Stomach (tissue), 9 donors: ENCODE measurements around the gene SELENOP. TPM values are rescaled to one million over a fixed set of nuclear protein-coding genes. Genes with fewer than 3 reads are reported as not detected.

Experiments used
- DNase-seq, 2 donors: peaks; one replicate each; pipeline versions ENCODE4 v3.0.0 to v3.0.0-alpha.2; 2013 to 2019
- H3K27ac ChIP-seq, 5 donors: fragments of 200-600 bp in 4 of 5; sonication (generic) in 4 of 5; one replicate each; pipeline ENCODE4 v1.5.1; 2013 to 2019; ENCODE audit warnings: mild to moderate bottlenecking in 1 of 5, moderate library complexity in 1 of 5
- H3K27me3 ChIP-seq, 3 donors: fragments of 200-600 bp; sonication (generic); one replicate each; pipeline ENCODE4 v1.5.1; 2017 to 2019; ENCODE audit warnings: mixed run types in 1 of 3
- H3K36me3 ChIP-seq, 4 donors: fragments of 200-600 bp; sonication (generic); 1 replicate in 3 of 4; 2 replicates in 1 of 4; pipeline ENCODE4 v1.5.1; 2016 to 2019
- H3K4me1 ChIP-seq, 4 donors: fragments of 200-600 bp; sonication (generic); one replicate each; pipeline ENCODE4 v1.5.1; 2016 to 2019
- H3K4me3 ChIP-seq, 4 donors: fragments of 200-600 bp; sonication (generic) in 3 of 4; one replicate each; pipeline ENCODE4 v1.5.1; 2016 to 2019; ENCODE audit warnings: mild to moderate bottlenecking in 1 of 4
- H3K9me3 ChIP-seq, 4 donors: fragments of 200-600 bp; sonication (generic); one replicate each; pipeline ENCODE4 v1.5.1; 2016 to 2019
- CTCF ChIP-seq, 7 experiments: fragments of 450-650 bp in 4 of 7; fragments of 200-600 bp in 3 of 7; sonication (generic) in 3 of 7; IDR thresholded peaks; one replicate each; pipeline ENCODE4 v1.5.1; 2016 to 2019; ENCODE audit warnings: antibody characterized with exemption in 7 of 7, control low read depth in 2 of 7, mild to moderate bottlenecking in 1 of 7
- EP300 ChIP-seq: sonication (generic); formaldehyde crosslinking; IDR thresholded peaks from one replicate; pipeline ENCODE4 v1.6.1; 2017; ENCODE audit warnings: antibody characterized with exemption
- POLR2A ChIP-seq, 4 donors: fragments of 450-650 bp; IDR thresholded peaks; one replicate each; pipeline ENCODE4 v1.6.1; 2016; ENCODE audit warnings: antibody characterized with exemption in 4 of 4, control low read depth in 2 of 4, mild to moderate bottlenecking in 1 of 4, moderate library complexity in 1 of 4
- POLR2AphosphoS5 ChIP-seq, 3 donors: sonication (generic); formaldehyde crosslinking; IDR thresholded peaks; one replicate each; pipeline ENCODE4 v1.6.1; 2016; ENCODE audit warnings: antibody characterized with exemption in 3 of 3
- WGBS, 5 donors: extraction: QIAGEN DNeasy Blood & Tissue Kit in 3 of 5; methylation state at CpG; one replicate each; pipeline versions ENCODE4 v1.1.5 to v1.1.7; 2013 to 2018; 5-methylcytosine and 5-hydroxymethylcytosine counted together
- intact Hi-C: fragments of 100-400 bp; cut with DNase I; formaldehyde crosslinking; loops from one replicate; pipeline ENCODE4 v1.15.1; 2023; ENCODE audit warnings: low total_unique reads
- polyA plus RNA-seq, 3 donors: library from polyadenylated mRNA; stranded (reverse); fragments of 200-250 nt; gene quantifications; one replicate each; pipeline ENCODE4 v1.2.3, GENCODE V29; 2013
- total RNA-seq, 5 donors: library from RNA; depleted of rRNA; stranded (reverse); fragments of >200 nt; gene quantifications; one replicate each; pipeline versions ENCODE4 v1.1.0 to v1.2.3, GENCODE V29; 2014 to 2016
- donor health status: healthy with polysubstance abuse.
- donor health status: Bipolar disorder and iron deficiency.
- donor health status: healthy.

SELENOP gene
- total and polyA plus RNA-seq, 8 donors: 83.5 to 484 (median 261) TPM

DNA sequence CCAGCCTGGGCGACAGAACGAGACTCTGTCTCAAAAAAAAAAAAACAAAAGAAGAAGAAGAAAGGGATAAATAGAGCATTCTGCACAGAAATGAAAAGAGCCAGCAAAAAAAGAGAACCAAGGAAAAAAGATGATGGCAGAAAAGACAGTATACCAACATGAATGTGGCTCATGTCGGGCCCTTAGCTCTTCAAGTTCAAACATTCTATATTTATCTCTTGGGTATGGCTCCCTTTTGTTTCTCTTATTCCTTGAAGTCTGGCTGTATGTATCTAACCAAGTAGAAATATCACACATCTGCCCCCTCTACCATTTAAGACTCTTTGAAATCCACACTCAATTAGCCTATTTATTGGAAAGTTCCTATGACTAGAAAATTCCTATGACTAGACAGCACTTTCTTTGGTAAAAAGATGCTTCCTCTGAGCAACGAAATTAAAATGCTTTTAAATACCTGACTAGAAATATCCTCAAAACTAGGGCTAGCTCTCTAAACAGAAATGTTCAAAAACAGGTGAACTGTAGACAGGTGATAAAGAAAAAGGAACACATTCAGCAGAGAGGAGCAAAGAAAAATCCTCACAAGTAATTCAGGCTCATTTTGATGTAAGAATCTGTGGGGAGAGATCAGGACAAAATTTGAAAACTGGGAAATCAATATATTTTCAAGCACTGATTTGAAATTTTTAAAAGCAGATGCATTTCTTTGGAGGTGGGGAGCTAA lies 2.6 kb downstream of the SELENOP start:
- no peak for DNase-seq
- TF ChIP-seq POLR2AphosphoS5 (IDR thresholded peaks at IDR 0.05): no peak
- no peak for TF ChIP-seq CTCF (IDR thresholded peaks at IDR 0.05)
- TF ChIP-seq POLR2A (IDR thresholded peaks at IDR 0.05): no peak
- no peak for TF ChIP-seq EP300
- Histone ChIP-seq H3K4me3 (peak overlapping the region; percentile 52 to 60 (median 56)), H3K36me3 (peaks cover 11 to 36% (median 33%) of the 10 kb centered on the region in 4 donors), H3K9me3 (no peaks in the 10 kb centered on the region), H3K27me3 (no peaks in the 10 kb centered on the region), H3K27ac (peak overlapping the region in 1 of 5 donors; percentile 86), H3K4me1 (peaks cover 12 to 66% (median 44%) of the 10 kb centered on the region in 4 donors)
- intact Hi-C loops: no loop called here
- WGBS, 5 donors: 73 to 77% (median 75%) methylated on average over 4 of the region's 4 CpGs

DNA sequence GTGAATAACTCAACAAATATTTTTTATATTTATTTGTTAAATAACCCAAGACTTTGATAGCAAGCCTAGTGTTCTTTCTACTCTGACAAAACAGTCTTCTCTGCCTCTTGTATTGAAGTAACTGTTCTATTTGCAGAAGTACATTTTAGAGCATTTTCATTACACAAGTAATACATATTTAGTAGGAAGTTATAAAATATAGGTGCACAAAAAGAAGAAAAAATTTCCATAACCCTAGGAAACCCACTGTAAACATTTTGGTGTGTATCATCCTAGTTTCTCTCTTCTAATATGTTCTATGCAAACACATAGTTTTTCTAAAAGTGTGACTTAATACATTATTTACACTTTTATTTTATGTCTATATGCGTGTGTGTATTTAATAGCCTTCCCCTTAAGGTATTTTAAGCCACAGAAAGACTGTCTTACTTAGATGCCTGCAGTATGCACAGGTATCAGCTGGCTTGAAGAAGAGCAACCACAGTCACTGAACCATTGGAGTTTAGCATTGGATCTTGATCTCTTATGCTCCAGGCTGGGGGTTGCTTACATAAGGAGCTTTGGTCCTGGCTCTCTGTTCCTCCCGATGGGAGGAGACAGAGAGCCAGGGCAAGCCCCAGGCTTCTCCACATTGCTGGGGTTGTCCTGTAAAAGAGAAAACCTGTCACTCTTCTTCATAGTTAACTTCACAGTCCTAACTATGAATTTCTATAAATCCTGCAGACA lies 3.8 kb downstream of the SELENOP start:
- intact Hi-C loops: no loop called here
- H3K4me3 ChIP-seq: peak overlapping the region; percentile 6 to 60 (median 54)
- H3K4me1 ChIP-seq: peaks cover 11 to 61% (median 39%) of the 10 kb centered on the region in 4 donors
- 40 to 63% (median 52%) methylated on average over 2 of the region's 2 CpGs for WGBS, 5 donors
- H3K27me3 ChIP-seq: no peaks in the 10 kb centered on the region
- TF ChIP-seq CTCF (IDR thresholded peaks at IDR 0.05) (no peak), POLR2A (IDR thresholded peaks at IDR 0.05) (no peak), POLR2AphosphoS5 (IDR thresholded peaks at IDR 0.05) (no peak), EP300 (no peak)
- no peaks in the 10 kb centered on the region for H3K9me3 ChIP-seq
- peak overlapping the region in 3 of 5 donors; percentile 14 to 86 (median 40) for H3K27ac ChIP-seq
- H3K36me3 ChIP-seq: peaks cover 11 to 48% (median 44%) of the 10 kb centered on the region in 4 donors
- DNase-seq: no peak

DNA sequence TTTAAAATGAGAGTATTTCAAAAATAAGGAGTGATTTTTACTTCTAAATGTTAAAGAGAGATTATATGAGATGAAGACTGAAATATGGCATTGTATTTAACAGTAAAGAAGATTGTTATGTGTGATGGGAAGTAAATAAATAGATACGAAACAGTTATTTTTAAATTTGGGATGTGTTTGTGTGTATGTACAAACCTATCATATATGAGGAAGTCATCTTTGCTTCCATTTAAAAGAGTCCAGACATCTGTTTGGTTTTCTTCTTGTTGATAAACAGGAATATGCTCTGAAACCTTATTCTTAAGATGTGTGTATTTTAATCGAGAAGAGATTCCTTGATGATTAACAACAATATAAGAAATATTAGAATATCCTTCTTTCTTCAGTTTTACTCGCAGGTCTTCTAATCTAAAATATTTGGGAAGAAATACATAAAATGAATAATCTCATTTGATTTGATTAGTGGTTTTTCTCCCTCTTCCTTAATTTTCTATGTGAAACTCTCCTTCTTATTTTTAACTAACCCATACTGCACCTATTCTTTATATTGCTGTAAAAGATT lies 4.9 kb downstream of the SELENOP start:
- peaks cover 12 to 59% (median 55%) of the 10 kb centered on the region in 4 donors for H3K36me3 ChIP-seq
- no peaks in the 10 kb centered on the region for H3K27me3 ChIP-seq
- intact Hi-C loops: no loop called here
- peak overlapping the region in 1 of 4 donors; percentile 60 for H3K4me3 ChIP-seq
- DNase-seq: no peak
- H3K4me1 ChIP-seq: peaks cover 5 to 50% (median 31%) of the 10 kb centered on the region in 4 donors
- no peak overlapping the region for H3K27ac ChIP-seq
- WGBS, 5 donors: 82 to 90% (median 85%) methylated on average over 3 of the region's 3 CpGs
- TF ChIP-seq POLR2AphosphoS5 (IDR thresholded peaks at IDR 0.05): no peak
- TF ChIP-seq CTCF (IDR thresholded peaks at IDR 0.05): no peak
- no peak for TF ChIP-seq EP300
- no peak for TF ChIP-seq POLR2A (IDR thresholded peaks at IDR 0.05)
- no peaks in the 10 kb centered on the region for H3K9me3 ChIP-seq

GRCh38 chr5:42806004-42806700 lies 5.5 kb downstream of the SELENOP start:
- intact Hi-C loops: no loop called here
- WGBS, 5 donors: 36 to 56% (median 52%) methylated on average over 2 of the region's 2 CpGs
- Histone ChIP-seq H3K4me3 (no peak overlapping the region), H3K4me1 (peaks cover 5 to 47% (median 31%) of the 10 kb centered on the region in 4 donors), H3K9me3 (no peaks in the 10 kb centered on the region), H3K27me3 (no peaks in the 10 kb centered on the region), H3K27ac (no peak overlapping the region), H3K36me3 (peaks cover 18 to 65% (median 62%) of the 10 kb centered on the region in 4 donors)
- TF ChIP-seq POLR2A (IDR thresholded peaks at IDR 0.05) (no peak), EP300 (no peak), CTCF (IDR thresholded peaks at IDR 0.05) (no peak), POLR2AphosphoS5 (IDR thresholded peaks at IDR 0.05) (no peak)
- no peak for DNase-seq
